Prostate gland (tissue), 2 donors: Measurements from ENCODE around the gene FGFBP2. TPM values are rescaled to one million over a fixed set of nuclear protein-coding genes. Genes with fewer than 3 reads are reported as not detected.

ENCODE experiments used
- DNase-seq: peaks from one replicate; pipeline ENCODE4 v3.0.0-alpha.2; 2019; ENCODE audit warnings: low spot score
- H3K27ac ChIP-seq, 2 donors: fragments of 200-600 bp; sonication (generic); 2 replicates each; pipeline ENCODE4 v1.5.1; 2017 to 2019
- H3K27me3 ChIP-seq: fragments of 200-600 bp; sonication (generic); replicated peaks from 2 replicates; pipeline ENCODE4 v1.5.1; 2019; ENCODE audit not compliant: insufficient read depth
- H3K36me3 ChIP-seq, 2 donors: fragments of 200-600 bp; sonication (generic); 1 replicate in 1 of 2; 2 replicates in 1 of 2; pipeline versions ENCODE4 v1.5.1 to v1.8.1; 2017 to 2019
- H3K4me1 ChIP-seq: fragments of 200-600 bp; sonication (generic); replicated peaks from 2 replicates; pipeline ENCODE4 v1.5.1; 2019
- H3K4me3 ChIP-seq, 2 donors: fragments of 200-600 bp; sonication (generic); 2 replicates each; pipeline ENCODE4 v1.5.1; 2017 to 2019
- H3K9me3 ChIP-seq: fragments of 200-600 bp; sonication (generic); 2 replicates; pipeline ENCODE4 v1.5.1; 2017
- CTCF ChIP-seq, 4 experiments: fragments of 200-600 bp in 2 of 4; fragments of 450-650 bp in 2 of 4; sonication (generic) in 2 of 4; IDR thresholded peaks; 1 replicate in 3 of 4; 2 replicates in 1 of 4; pipeline ENCODE4 v1.5.1; 2016 to 2019; ENCODE audit warnings: antibody characterized with exemption in 4 of 4, mild to moderate bottlenecking in 2 of 4, moderate library complexity in 2 of 4
- POLR2A ChIP-seq: fragments of 450-650 bp; IDR thresholded peaks from one replicate; pipeline ENCODE4 v1.6.1; 2016; ENCODE audit warnings: antibody characterized with exemption, mild to moderate bottlenecking
- POLR2AphosphoS5 ChIP-seq: sonication (generic); formaldehyde crosslinking; IDR thresholded peaks from one replicate; pipeline ENCODE4 v1.6.1; 2017; ENCODE audit warnings: antibody characterized with exemption
- WGBS: methylation state at CpG from one replicate; pipeline ENCODE4 v1.1.5; 2018; 5-methylcytosine and 5-hydroxymethylcytosine counted together
- intact Hi-C: fragments of 100-400 bp; cut with DNase I; formaldehyde crosslinking; loops from one replicate; pipeline ENCODE4 v1.14.2; 2022
- total RNA-seq, 2 donors: library from RNA; depleted of rRNA; stranded (reverse); fragments of >200 nt; gene quantifications; one replicate each; pipeline ENCODE4 v1.1.0, GENCODE V29; 2016

Gene FGFBP2
- total RNA-seq, 2 donors from 2014 or later = 78.8 TPM; not detected in 1

DNA sequence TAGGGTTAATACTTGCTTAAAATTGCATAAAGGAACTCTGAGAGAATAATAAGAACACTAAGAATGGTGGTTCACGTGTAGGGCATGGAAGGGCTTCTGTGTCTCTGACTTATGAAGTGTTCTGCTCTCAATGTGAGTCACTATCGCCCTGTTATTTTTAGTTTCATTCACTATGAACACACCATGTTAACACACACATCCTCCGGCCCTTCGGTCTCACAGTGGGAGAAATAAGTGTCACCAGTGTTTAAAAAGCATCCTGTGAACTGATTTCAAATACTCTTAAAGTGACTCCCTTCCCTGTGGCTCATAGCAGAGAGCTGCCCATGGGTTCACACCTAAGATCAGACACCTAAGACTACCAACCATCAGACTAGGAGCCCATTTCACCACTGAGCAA lies 33.8 kb upstream of the FGFBP2 start:
- intact Hi-C loops = loop anchor here (5.0 kb wide), 1 partner anchor 189 kb away; no protein-coding TSS in a partner anchor
- no peak overlapping the region for H3K27ac ChIP-seq

GRCh38 chr4:15995826-15996225 lies 32.9 kb upstream of the FGFBP2 start:
- H3K4me1 ChIP-seq = no peaks in the 10 kb centered on the region
- intact Hi-C loops = loop anchor here (5.0 kb wide), 1 partner anchor 189 kb away; no protein-coding TSS in a partner anchor
- 91% methylated on average over 3 of the region's 3 CpGs for WGBS

More for the DNA sequence above, 33.8 kb upstream of the FGFBP2 start:
- no peaks in the 10 kb centered on the region for H3K9me3 ChIP-seq
- no peak overlapping the region for H3K4me3 ChIP-seq
- TF ChIP-seq POLR2AphosphoS5 (no peak), CTCF (IDR thresholded peaks at IDR 0.05) (no peak), POLR2A (no peak)
- no peak for DNase-seq
- H3K36me3 ChIP-seq = no peaks in the 10 kb centered on the region
- 84% methylated on average over 4 of the region's 4 CpGs for WGBS
- H3K27me3 ChIP-seq = no peaks in the 10 kb centered on the region
- no peaks in the 10 kb centered on the region for H3K4me1 ChIP-seq

GRCh38 chr4:15992167-15992485 lies 29.2 kb upstream of the FGFBP2 start:
- WGBS = 57% methylated on average over 2 of the region's 2 CpGs
- Histone ChIP-seq H3K9me3 (no peaks in the 10 kb centered on the region), H3K27ac (no peak overlapping the region), H3K27me3 (no peaks in the 10 kb centered on the region), H3K36me3 (no peaks in the 10 kb centered on the region), H3K4me3 (no peak overlapping the region), H3K4me1 (no peaks in the 10 kb centered on the region)
- intact Hi-C loops = no loop called here
- no peak for DNase-seq
- TF ChIP-seq POLR2AphosphoS5 (no peak), CTCF (IDR thresholded peaks at IDR 0.05) (no peak), POLR2A (no peak)

More at GRCh38 chr4:15995826-15996225, 32.9 kb upstream of the FGFBP2 start:
- DNase-seq = no peak
- H3K27ac ChIP-seq = no peak overlapping the region
- no peak overlapping the region for H3K4me3 ChIP-seq
- no peaks in the 10 kb centered on the region for H3K36me3 ChIP-seq
- no peaks in the 10 kb centered on the region for H3K27me3 ChIP-seq
- TF ChIP-seq CTCF (IDR thresholded peaks at IDR 0.05) (no peak), POLR2AphosphoS5 (no peak), POLR2A (no peak)
- no peaks in the 10 kb centered on the region for H3K9me3 ChIP-seq

GRCh38 chr4:15990570-15991285 lies 27.8 kb upstream of the FGFBP2 start:
- 76% methylated on average over 12 of the region's 12 CpGs for WGBS
- no peaks in the 10 kb centered on the region for H3K9me3 ChIP-seq
- no peaks in the 10 kb centered on the region for H3K36me3 ChIP-seq
- H3K27ac ChIP-seq = no peak overlapping the region
- no peaks in the 10 kb centered on the region for H3K27me3 ChIP-seq
- TF ChIP-seq CTCF (IDR thresholded peaks at IDR 0.05) (no peak), POLR2AphosphoS5 (no peak), POLR2A (no peak)
- no peak for DNase-seq
- no peak overlapping the region for H3K4me3 ChIP-seq
- intact Hi-C loops = no loop called here
- H3K4me1 ChIP-seq = no peaks in the 10 kb centered on the region

DNA sequence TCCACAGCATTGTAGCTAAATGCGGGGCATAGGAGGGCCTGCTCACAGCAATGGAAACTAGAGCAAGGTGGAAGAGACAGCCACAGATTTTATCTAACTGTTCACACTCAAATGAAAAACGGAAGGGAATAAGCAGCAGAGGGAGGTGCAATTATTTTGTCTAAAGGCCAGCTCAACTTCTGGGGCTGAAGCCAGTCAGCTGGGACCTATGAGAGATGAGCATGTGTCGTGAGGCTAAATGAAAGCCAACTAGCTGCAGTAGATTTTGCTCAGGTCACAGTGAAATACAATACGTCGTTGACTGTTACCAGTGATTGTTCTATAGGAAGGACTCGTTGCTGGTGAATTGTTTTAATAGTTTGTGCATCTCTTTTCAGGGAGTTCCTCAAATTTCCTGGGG lies 26.4 kb upstream of the FGFBP2 start:
- no peak for DNase-seq
- Histone ChIP-seq H3K27ac (no peak overlapping the region), H3K9me3 (no peaks in the 10 kb centered on the region), H3K36me3 (no peaks in the 10 kb centered on the region), H3K4me1 (no peaks in the 10 kb centered on the region), H3K27me3 (no peaks in the 10 kb centered on the region), H3K4me3 (no peak overlapping the region)
- TF ChIP-seq POLR2A = no peak
- TF ChIP-seq CTCF (IDR thresholded peaks at IDR 0.05) = no peak
- no peak for TF ChIP-seq POLR2AphosphoS5
- intact Hi-C loops = no loop called here
- WGBS = 73% methylated on average over 6 of the region's 6 CpGs
